H54 (cell line): ENCODE measurements around the gene C16orf92.

ENCODE experiments used
- DNase-seq: peaks from one replicate; pipeline ENCODE4 v3.0.0; 2011; ENCODE audit warnings: low spot score, mixed read lengths; ENCODE audit not compliant: insufficient read length
- FAIRE-seq: peaks from 3 replicates; lab custom pipeline; 2011; peaks lifted over from hg19 to GRCh38; lab: Jason Lieb, UNC
- POLR2A ChIP-seq: IDR thresholded peaks from 2 replicates; pipeline ENCODE4 v1.6.1; 2011; ENCODE audit warnings: low read depth, mild to moderate bottlenecking, low read length

The C16orf92 gene

DNA sequence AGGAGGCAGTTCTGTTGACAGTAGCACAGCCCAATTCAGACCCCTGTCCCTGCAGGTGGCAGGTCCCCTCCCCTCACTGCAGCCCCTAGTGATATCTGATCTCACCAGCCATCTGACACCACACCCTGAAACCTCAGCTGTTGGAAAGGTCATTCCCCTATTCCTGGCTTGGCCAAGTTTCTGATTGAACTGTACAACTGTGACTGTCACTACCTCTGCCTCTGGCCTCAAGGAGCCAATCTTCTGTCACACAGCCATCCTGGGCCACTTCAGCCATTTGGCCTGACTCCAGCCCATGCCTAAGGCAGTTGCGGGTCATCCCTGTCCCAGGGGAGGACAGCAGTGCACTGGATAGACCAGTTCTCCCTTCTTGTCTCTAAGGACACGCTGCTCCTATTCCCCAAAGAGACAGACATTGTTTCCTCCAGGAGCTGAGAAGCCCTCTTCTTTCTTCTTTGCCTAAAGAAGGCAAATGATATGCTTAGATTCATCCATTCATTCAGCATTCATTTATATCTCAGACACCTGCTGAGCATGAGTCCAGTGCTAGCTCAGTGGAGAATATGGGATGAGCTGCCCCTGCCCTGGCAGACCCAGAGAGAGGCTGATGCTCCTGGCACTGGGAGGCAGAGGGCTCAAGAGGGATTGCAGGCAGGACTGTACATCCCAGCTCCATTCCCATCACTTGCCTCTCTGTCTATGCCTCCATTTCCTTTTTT lies 38.0 kb downstream of the C16orf92 start:
- TF ChIP-seq POLR2A: no peak
- DNase-seq (no peak), FAIRE-seq (no peak)

GRCh38 chr16:30063278-30063892 lies 40.4 kb downstream of the C16orf92 start:
- FAIRE-seq: no peak
- no peak for DNase-seq
- TF ChIP-seq POLR2A: no peak

DNA sequence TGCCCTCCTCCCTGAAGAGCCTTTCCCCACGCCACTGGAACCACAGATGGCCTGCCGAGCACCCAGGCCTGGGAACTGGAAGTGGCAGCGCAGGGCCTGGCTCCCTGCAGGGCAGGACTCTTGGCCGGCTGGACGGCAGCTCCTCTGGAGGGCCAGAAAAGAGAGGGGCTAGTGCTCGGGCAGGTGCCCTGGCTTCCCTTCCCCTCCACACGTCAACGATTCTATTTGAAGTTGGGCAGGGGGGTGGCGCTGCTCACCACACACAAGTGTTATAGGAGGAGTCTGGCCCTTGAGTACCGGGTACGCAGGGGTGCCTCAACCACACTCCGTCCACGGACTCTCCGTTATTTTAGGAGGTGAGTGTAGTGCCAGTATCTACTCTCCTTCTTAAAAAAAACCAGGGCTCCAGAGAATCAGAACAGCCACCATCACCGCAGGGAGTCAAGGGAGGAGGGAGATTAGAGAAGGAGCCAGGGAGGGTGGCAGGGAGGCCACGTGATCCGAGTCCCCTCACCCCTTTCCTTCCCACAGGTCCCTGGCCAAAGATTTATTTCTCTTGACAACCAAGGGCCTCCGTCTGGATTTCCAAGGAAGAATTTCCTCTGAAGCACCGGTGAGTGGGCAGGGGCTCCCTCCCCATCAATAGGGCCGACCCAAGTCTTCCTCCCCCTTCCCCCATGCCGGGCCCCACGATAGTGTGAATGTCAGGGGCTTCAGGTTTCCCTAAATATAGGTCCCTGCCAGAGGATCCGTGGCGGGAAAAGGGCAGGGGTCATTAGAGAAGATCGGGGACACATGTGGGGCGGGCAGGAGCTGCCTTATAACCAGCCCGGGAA lies 41.1 kb downstream of the C16orf92 start:
- TF ChIP-seq POLR2A: no peak
- DNase-seq (no peak), FAIRE-seq (no peak)

DNA sequence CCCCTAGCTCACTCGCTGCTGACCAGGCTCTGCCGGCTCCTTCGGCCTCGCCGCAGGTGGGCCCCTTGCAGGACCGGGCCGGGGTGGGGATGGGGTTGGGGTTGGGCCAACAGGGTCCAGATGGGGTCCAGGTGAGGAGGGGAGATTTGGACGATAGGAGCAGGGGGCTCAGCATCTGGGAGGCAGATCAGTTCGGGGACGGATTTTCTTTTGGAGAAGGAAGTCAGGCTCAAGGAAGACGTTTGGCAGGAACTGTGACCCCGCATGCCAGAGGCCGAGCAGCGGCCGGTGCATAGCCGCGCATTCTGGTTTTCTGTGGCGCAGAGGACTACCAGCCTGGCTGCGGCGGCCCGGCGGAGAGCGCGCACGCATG lies 41.7 kb downstream of the C16orf92 start:
- FAIRE-seq (no peak), DNase-seq (no peak)
- TF ChIP-seq POLR2A: no peak

DNA sequence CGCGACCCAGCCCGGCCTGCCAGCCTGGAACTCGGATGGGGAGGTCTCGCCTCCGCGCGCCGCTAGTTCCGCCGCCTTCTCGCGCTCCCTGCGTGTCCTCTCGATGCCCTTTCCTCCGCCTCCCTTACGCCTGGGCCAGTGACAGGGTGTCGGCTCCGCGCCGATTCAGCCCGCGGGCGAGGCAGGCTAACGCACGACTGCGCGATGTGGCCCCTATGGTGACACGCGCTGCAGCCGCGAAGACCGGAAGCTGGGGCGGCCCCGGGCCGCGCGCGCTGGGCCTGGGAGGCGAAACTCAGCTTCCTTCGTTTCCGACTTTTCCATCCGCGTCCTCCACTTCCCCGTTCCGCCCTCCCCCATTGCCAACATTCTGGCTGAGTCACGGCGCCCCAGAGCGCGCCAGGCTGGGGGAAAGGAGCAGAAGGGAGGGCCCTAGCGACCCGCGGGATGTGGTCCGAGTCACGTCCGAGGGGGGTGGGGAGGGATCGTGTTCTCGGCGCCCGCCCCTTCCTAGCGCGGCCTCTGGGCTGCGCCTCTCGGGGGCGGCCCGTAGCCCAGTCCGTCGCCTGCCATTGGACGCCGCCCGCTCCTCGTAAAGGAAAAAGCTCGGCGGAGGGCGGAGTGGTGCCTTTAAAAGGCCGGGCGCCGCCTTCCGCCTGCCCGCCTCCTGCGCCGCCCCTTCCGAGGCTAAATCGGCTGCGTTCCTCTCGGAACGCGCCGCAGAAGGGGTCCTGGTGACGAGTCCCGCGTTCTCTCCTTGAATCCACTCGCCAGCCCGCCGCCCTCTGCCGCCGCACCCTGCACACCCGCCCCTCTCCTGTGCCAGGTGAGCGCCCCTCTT lies 42.3 kb downstream of the C16orf92 start, which contains the start of gene ALDOA:
Gene ALDOA, plus strand, starts transcription at position 659 of the 841 bp plus-strand sequence. CDS start 1,138 bp downstream, outside the sequence.
- peak; percentile 94 for TF ChIP-seq POLR2A
- FAIRE-seq (no peak), DNase-seq (peak; percentile 90)

DNA sequence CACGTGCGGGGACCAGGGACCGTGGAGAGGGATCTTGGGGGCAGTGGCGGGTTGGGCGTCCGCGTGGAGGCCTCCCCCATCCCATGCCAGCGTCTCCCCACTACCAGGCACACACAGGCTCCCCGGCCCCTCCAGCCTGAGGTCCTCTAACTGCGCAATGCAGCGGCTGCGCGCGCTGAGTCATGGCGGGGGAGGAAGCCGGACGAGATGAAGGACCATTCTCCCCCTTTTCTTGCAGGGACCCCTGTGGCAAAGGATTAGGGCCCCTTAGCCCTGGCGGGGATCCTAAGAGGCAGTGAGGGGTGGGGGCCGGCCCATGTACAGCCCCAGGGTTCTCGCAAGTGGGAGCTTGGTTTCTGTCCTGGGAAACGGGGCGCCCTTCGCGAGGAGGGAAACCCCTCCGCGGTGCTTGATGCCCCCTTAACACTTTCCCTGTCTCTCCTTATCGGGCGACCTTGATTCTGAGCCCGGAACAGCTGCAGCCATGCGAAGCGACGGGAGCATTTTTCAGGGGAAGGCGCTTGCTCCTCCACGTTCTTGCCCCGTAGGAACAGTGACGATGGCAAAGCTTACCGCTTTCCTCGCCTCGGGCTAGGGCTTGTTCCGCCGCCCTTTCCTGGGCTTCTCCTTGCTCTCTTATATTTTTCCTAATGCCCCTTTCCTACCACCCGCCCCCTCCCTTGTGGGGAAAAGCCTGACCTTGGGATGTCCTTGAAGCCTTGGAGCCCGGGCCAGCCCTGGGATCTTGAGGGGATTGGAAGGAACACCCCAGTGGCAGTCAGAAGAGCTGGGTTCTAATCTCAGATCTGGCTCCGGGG lies 43.2 kb downstream of the C16orf92 start:
- FAIRE-seq: no peak

GRCh38 chr16:30066761-30067583 lies 44.0 kb downstream of the C16orf92 start:
- DNase-seq (no peak), FAIRE-seq (no peak)
- no peak for TF ChIP-seq POLR2A

More for the DNA sequence above, 43.2 kb downstream of the C16orf92 start:
- TF ChIP-seq POLR2A: no peak
- DNase-seq: no peak

GRCh38 chr16:30067584-30067916 lies 44.6 kb downstream of the C16orf92 start:
- DNase-seq (no peak), FAIRE-seq (no peak)
- TF ChIP-seq POLR2A: no peak

DNA sequence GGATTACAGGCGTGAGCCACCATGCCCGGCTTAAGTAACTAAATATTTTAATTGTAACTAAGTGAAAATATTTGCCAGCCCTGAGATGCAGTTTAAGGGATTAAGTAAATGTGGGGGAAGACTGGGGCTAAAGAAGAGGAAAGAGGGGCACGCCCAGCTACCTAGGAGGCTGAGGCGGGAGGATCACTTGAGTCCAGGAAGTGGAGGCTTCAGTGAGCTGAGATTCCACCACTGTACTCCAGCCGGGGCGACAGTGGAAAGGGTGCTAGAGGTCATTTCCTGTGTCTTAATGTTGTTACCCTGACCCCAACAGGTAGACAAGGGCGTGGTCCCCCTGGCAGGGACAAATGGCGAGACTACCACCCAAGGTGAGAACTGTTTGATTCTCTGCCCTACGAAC lies 45.3 kb downstream of the C16orf92 start:
- TF ChIP-seq POLR2A: no peak
- FAIRE-seq (no peak), DNase-seq (no peak)

DNA sequence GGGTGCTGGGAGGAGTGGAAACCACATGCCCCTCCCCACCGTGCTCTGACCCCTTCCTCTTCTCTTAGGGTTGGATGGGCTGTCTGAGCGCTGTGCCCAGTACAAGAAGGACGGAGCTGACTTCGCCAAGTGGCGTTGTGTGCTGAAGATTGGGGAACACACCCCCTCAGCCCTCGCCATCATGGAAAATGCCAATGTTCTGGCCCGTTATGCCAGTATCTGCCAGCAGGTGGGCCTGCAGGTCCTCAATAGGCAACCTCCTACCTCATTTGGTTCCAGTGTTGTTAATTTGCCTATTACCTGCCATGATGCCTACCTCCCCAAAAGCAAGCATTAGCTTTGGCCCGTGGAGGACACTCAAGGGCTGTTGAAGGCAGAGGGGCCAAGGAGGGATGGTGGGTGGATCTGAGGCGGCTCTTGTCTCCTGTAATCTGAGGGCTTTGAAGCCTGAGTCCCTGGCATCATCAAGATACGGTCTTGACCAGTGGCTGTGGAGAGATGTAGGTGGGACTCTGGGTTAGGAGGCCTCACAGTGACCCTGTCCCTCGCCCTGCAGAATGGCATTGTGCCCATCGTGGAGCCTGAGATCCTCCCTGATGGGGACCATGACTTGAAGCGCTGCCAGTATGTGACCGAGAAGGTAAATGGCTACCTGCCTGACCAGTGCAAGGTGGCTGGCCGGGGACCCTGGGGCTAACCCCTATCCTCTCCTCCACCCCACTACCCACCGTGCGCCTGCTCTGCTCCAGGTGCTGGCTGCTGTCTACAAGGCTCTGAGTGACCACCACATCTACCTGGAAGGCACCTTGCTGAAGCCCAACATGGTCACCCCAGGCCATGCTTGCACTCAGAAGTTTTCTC lies 46.0 kb downstream of the C16orf92 start:
- FAIRE-seq (no peak), DNase-seq (no peak)

DNA sequence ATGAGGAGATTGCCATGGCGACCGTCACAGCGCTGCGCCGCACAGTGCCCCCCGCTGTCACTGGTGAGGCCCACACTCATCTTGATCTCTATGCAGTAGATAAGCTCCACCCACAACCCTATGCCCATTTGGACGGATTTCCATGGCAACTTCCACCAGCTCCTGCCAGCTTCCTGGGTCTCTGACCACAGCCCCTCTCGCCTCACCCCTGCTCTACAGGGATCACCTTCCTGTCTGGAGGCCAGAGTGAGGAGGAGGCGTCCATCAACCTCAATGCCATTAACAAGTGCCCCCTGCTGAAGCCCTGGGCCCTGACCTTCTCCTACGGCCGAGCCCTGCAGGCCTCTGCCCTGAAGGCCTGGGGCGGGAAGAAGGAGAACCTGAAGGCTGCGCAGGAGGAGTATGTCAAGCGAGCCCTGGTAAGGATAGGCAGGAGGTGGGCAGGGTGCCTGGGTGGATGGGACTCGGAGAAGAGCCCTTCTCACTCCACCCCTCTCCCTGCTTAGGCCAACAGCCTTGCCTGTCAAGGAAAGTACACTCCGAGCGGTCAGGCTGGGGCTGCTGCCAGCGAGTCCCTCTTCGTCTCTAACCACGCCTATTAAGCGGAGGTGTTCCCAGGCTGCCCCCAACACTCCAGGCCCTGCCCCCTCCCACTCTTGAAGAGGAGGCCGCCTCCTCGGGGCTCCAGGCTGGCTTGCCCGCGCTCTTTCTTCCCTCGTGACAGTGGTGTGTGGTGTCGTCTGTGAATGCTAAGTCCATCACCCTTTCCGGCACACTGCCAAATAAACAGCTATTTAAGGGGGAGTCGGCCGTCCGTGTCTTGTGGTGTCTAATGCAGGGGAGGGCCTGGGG lies 46.8 kb downstream of the C16orf92 start:
- no peak for TF ChIP-seq POLR2A
- no peak for DNase-seq
- no peak for FAIRE-seq

More for the DNA sequence above, 46.0 kb downstream of the C16orf92 start:
- TF ChIP-seq POLR2A: no peak
